Endothelial cell of umbilical vein (primary cell): ENCODE data around the gene TUT7. TPM values are rescaled to one million over a fixed set of nuclear protein-coding genes. Genes with fewer than 3 reads are reported as not detected.

Experiments
- BruUV-seq: library from RNA; stranded (reverse); fragments of 400-500 nt; replicated peaks from 2 replicates; lab custom pipeline; 2021; lab: Mats Ljungman, UMichigan
- CTCF ChIA-PET: fragments of 300-600, 350-600 bp; sonication (Branson Sonifier 250); formaldehyde crosslinking; loops from one replicate; lab custom pipeline; 2021; ENCODE audit warnings: antibody characterized with exemption, inconsistent platforms; lab: Charles Lee
- POLR2A ChIA-PET: fragments of 300-600, 350-600 bp; sonication (Branson Sonifier 250); formaldehyde crosslinking; loops from one replicate; lab custom pipeline; 2021; ENCODE audit warnings: antibody characterized with exemption, inconsistent platforms; lab: Charles Lee
- DNase-seq: peaks from one replicate; pipeline ENCODE4 v3.0.0-alpha.2; 2011; ENCODE audit warnings: low read depth, low spot score
- FAIRE-seq: peaks from 2 replicates; lab custom pipeline; 2011; peaks lifted over from hg19 to GRCh38; lab: Jason Lieb, UNC
- H2AFZ ChIP-seq: 2 replicates; pipeline ENCODE4 v1.6.0; 2012; ENCODE audit warnings: low read depth, low read length, control low read depth, inconsistent platforms
- H3K27ac ChIP-seq: 2 replicates; pipeline ENCODE4 v1.5.1; 2011; ENCODE audit warnings: low read depth, mild to moderate bottlenecking, control low read depth, low read length, moderate library complexity; ENCODE audit not compliant: insufficient read depth
- H3K27me3 ChIP-seq, 2 experiments: 2 replicates each; pipeline versions ENCODE4 v1.6.0 to v1.6.1; 2011; ENCODE audit warnings: low read length in 2 of 2, mixed read lengths in 1 of 2; ENCODE audit not compliant: control insufficient read depth in 2 of 2, insufficient read depth in 2 of 2
- H3K36me3 ChIP-seq, 2 experiments: 2 replicates in 1 of 2; 3 replicates in 1 of 2; pipeline ENCODE4 v1.5.1; 2011; ENCODE audit warnings: low read length in 2 of 2, mild to moderate bottlenecking in 1 of 2, moderate library complexity in 1 of 2; ENCODE audit not compliant: control insufficient read depth in 2 of 2, insufficient read depth in 2 of 2; ENCODE audit errors: extremely low read depth in 1 of 2
- H3K4me1 ChIP-seq: 3 replicates; pipeline ENCODE4 v1.5.1; 2011; ENCODE audit warnings: mild to moderate bottlenecking, low read length; ENCODE audit not compliant: control insufficient read depth, insufficient read depth; ENCODE audit errors: extremely low read depth
- H3K4me2 ChIP-seq: 2 replicates; pipeline ENCODE4 v1.6.1; 2011; ENCODE audit warnings: low read length, control low read depth, mixed read lengths; ENCODE audit not compliant: insufficient read depth
- H3K4me3 ChIP-seq, 3 experiments: fragments of 200-600 bp in 1 of 3; sonication (generic), shearing (Covaris generic) in 1 of 3; replicated peaks in 1 of 3; 2 replicates each; pipeline ENCODE4 v1.5.1; 2011 to 2016; ENCODE audit warnings: control low read depth in 3 of 3, low read length in 3 of 3, mild to moderate bottlenecking in 2 of 3, inconsistent platforms in 1 of 3, low read depth in 1 of 3, moderate library complexity in 1 of 3; ENCODE audit not compliant: insufficient read depth in 1 of 3
- H3K79me2 ChIP-seq: 2 replicates; pipeline ENCODE4 v1.6.0; 2012; ENCODE audit warnings: low read length, inconsistent platforms; ENCODE audit not compliant: control insufficient read depth, insufficient read depth
- H3K9ac ChIP-seq: replicated peaks from 2 replicates; pipeline ENCODE3; 2011; ENCODE audit warnings: low read length, control low read depth; ENCODE audit not compliant: insufficient read depth; ENCODE audit errors: extremely low read depth
- H3K9me1 ChIP-seq: replicated peaks from 3 replicates; pipeline ENCODE4 v1.6.0; 2011; ENCODE audit warnings: mild to moderate bottlenecking, low read length; ENCODE audit not compliant: control insufficient read depth, insufficient read depth; ENCODE audit errors: extremely low read depth
- H3K9me3 ChIP-seq: replicated peaks from 2 replicates; pipeline ENCODE4 v1.5.1; 2012; ENCODE audit warnings: low read length, inconsistent platforms; ENCODE audit not compliant: control insufficient read depth, insufficient read depth
- H4K20me1 ChIP-seq: replicated peaks from 2 replicates; pipeline ENCODE3; 2011; ENCODE audit warnings: mild to moderate bottlenecking, low read length; ENCODE audit not compliant: control insufficient read depth, insufficient read depth; ENCODE audit errors: extremely low read depth
- CTCF ChIP-seq, 2 donors: IDR thresholded peaks; 1 replicate in 1 of 2; 2 replicates in 1 of 2; pipeline ENCODE4 v1.5.1; 2011; ENCODE audit warnings: low read length in 2 of 2, mild to moderate bottlenecking in 2 of 2, moderate library complexity in 2 of 2, control low read depth in 1 of 2, inconsistent platforms in 1 of 2, low read depth in 1 of 2; ENCODE audit not compliant: insufficient read depth in 1 of 2; ENCODE audit errors: extremely low read depth in 1 of 2
- GATA2 ChIP-seq: IDR thresholded peaks from 2 replicates; pipeline ENCODE4 v1.7.0; 2011; ENCODE audit warnings: low read depth, mild to moderate bottlenecking, moderate library complexity, mixed read lengths, low read length; ENCODE audit not compliant: insufficient read length, insufficient read depth
- JUN ChIP-seq: IDR thresholded peaks from 2 replicates; pipeline ENCODE4 v1.6.1; 2011; ENCODE audit warnings: borderline replicate concordance, low read depth; ENCODE audit not compliant: insufficient read length, insufficient read depth
- MAX ChIP-seq: IDR thresholded peaks from 2 replicates; pipeline ENCODE4 v1.6.1; 2011; ENCODE audit not compliant: insufficient read depth, insufficient read length
- MYC ChIP-seq: IDR thresholded peaks from one replicate; pipeline ENCODE4 v1.6.1; 2011; ENCODE audit warnings: mild to moderate bottlenecking, low read depth, low read length
- POLR2A ChIP-seq: IDR thresholded peaks from 2 replicates; pipeline ENCODE4 v1.6.1; 2012; ENCODE audit warnings: low read depth, mild to moderate bottlenecking, control low read depth, low read length
- POLR2AphosphoS5 ChIP-seq: IDR thresholded peaks from 2 replicates; pipeline ENCODE4 v1.6.1; 2012; ENCODE audit warnings: low read depth, mild to moderate bottlenecking, control low read depth, low read length, moderate library complexity; ENCODE audit not compliant: insufficient read depth
- dilution Hi-C: fragments of 300-500 bp; cut with MboI; formaldehyde crosslinking; loops from one replicate; pipeline ENCODE4 v1.15.0; 2019; ENCODE audit warnings: low sequenced_read_pairs; ENCODE audit not compliant: extremely low pct_ligation_motif_present
- intact Hi-C: fragments of 100-400 bp; cut with micrococcal nuclease; formaldehyde crosslinking; loops from one replicate; pipeline ENCODE4 v1.10.0; 2022
- polyA plus RNA-seq, 4 experiments: library from polyadenylated mRNA; depleted of rRNA in 3 of 4; stranded (reverse) in 3 of 4; unstranded in 1 of 4; fragments of >200 nt; gene quantifications; 2 replicates each; pipeline versions ENCODE4 v1.2.1 to v1.2.3, GENCODE V29; 2011 to 2012; ENCODE audit warnings: missing spikeins in 1 of 4
- total RNA-seq: library from RNA; stranded (reverse); gene quantifications from 2 replicates; pipeline ENCODE4 v1.2.3, GENCODE V29; 2021

Gene TUT7
- total and polyA plus RNA-seq, 2 donors (not counting 3 experiments of a cell fraction or from before 2014, with no cell fraction given): 5.1 to 19.0 TPM

- ChIA-PET POLR2A (interaction anchor here (0.7 kb wide), 1 partner anchor 66 kb away, joined by 3 read pairs; no protein-coding TSS in a partner anchor), CTCF (interaction anchor here (1.0 kb wide), 1 partner anchor 80 kb away, joined by 4 read pairs; no protein-coding TSS in a partner anchor)
- Histone ChIP-seq H3K9me3 (no peaks in the 10 kb centered on the region), H3K9ac (peak within 1 kb of the TSS; percentile 77), H3K4me2 (peak within 1 kb of the TSS; percentile 86), H3K4me1 (peaks cover 11% of the 10 kb centered on the region), H2AFZ (peak within 1 kb of the TSS; percentile 78), H3K27ac (peak within 1 kb of the TSS; percentile 88), H3K4me3 (peak within 1 kb of the TSS; percentile 47 to 84 (median 76)), H3K9me1 (no peaks in the 10 kb centered on the region), H4K20me1 (no peaks in the 10 kb centered on the region), H3K27me3 (no peaks in the 10 kb centered on the region), H3K79me2 (peaks cover 36% of the 10 kb centered on the region), H3K36me3 (no peaks in the 10 kb centered on the region)
- dilution Hi-C loops (no loop called here), intact Hi-C loops (loop anchor here (1.0 to 5.0 kb wide), 4 partner anchors 72 to 665 kb away; partner anchors contain the start of genes GAS1, NAA35 and TUT7)
- BruUV-seq: no TSS peak
- FAIRE-seq: peak; percentile 76
- peak; percentile 90 for DNase-seq
- TF ChIP-seq GATA2 (no peak), POLR2AphosphoS5 (peak; percentile 78), CTCF (IDR thresholded peaks at IDR 0.05; ENCODE audit: extremely low read depth in 1 of 2, insufficient read depth in 1 of 2, low read depth in 1 of 2, low read length in 2 of 2) (no peak), MAX (peak; percentile 5), POLR2A (peak; percentile 83), MYC (peak; percentile 81), JUN (no peak)
Measured at GRCh38 chr9:86282077-86282978, 71.9 kb downstream of the TUT7 start, which contains the start of gene ISCA1. ISCA1 (minus strand) TSS chr9:86282538; CDS start chr9:86282458, 80 bp downstream.
